CD1c-positive myeloid dendritic cell (primary cell): ENCODE results near the gene WBP1.
"Not testable (repeated sequence)": the region's sequence is repeated elsewhere in the genome, so short reads cannot be mapped to it uniquely, and the experiment has no call there.

Source experiments
- DNase-seq: peaks from one replicate; pipeline ENCODE4 v3.0.0-alpha.2; 2016; ENCODE audit errors: extremely low spot score

Gene WBP1

GRCh38 chr2:74427551-74427950, 30.7 kb upstream of the WBP1 start:
- DNase-seq: no peak

- no peak for DNase-seq
Observed at GRCh38 chr2:74428675-74429074, 29.6 kb upstream of the WBP1 start.

DNA sequence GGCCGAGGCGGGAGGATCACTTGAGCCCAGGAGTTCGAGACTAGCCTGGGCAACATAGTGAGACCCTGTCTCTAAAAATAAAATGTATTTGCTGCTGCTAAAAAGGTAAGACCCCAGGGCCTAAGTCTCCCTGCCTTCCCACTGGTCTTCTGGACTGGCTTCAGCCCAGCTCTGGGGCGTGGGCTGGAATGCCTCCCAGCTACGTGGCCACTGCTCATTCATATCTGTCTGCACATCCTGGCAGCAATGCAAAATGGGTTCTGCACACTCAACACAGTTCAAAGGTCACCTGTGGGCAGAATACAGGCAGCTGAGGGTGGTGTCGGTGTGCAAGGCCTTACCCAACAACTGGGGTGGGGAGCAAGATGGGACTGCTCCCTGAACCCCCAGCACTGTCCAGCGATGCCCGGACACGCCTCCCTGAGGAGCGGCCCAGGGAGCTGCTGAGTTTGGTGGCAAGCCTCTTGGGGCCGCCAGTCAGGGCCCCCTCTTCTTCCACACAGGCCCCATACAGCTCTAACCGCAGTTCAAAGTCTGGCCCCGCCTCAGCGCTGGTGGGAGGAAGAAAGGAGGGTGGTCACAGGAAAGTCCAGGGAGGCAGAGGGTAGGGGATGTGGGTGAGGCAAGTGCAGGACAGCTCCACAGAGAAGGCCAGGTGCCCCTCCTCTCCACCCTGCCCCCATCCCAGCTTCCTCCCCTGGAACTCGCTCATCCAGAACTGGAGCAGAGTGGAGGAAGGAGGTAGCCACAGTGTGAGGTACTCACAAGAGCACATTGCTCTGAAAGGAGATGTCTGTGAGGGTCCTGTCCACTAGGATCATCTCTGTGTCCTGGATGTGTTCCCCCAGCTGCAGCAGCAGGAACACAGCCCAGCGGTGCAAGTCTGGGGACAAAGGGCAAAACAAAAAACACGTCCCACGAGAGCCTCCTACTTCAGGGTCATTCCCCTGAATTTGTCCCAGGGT, 28.5 kb upstream of the WBP1 start:
- DNase-seq: no peak

DNA sequence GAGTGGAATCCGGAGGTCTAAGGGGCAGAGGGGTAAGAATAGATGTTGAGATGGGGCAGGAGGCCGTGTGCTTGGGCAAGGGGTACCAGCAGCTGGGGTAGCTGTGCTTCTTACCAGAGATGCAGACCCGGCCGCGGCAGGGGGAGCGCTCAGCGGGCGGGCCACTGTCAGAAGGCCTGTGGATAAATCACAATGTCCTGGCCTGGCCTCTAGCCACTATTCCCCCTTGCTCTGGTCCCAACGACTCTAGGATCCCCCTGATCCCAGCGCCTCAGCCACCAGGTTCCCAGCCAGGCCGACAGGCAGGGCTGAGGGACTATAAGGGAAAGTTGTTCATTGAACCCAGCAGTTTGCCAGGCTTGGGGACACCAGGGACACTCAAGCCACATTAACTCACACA, 27.7 kb upstream of the WBP1 start:
- no peak for DNase-seq

DNA sequence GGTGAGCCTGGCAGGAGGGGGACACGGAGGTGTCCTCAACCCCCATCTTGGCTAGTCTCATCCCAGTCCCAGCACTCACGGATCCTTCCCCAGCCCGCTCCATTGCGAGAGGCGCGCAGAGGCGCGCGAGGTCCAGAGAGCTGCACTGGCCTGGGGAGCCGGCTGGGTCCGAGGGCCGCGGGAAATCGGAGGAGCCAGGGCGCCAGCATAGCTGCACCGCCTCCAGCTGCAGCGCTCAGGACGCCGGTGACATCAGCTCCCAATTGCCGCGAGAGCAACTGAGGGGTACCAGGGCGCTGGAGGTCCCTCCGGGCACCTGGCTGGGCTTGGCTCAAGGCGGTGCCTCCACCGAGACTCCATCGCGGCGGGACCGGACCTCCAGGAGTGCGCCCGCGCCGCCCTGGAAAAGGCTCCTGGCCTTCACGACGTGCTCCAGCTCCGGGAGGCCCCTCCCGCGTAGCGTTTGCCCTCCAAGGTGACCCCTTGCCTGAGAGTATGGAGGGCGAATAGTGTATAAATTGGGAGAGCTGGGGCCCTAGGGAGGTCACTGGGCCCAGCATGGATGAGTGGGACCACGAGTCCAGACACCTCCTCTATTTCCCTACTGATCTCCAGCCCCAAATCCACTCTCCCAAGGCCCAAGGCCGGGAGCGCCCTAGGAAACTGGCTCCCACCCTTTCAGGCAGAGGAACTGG, 22.0 kb upstream of the WBP1 start:
- no peak for DNase-seq

- peak; percentile 43 for DNase-seq
Observed at GRCh38 chr2:74436848-74437695, 21.2 kb upstream of the WBP1 start.

- DNase-seq: no peak
Observed at GRCh38 chr2:74438248-74438647, 20.0 kb upstream of the WBP1 start.

- DNase-seq: no peak
Observed at GRCh38 chr2:74439373-74439772, 18.9 kb upstream of the WBP1 start.

DNA sequence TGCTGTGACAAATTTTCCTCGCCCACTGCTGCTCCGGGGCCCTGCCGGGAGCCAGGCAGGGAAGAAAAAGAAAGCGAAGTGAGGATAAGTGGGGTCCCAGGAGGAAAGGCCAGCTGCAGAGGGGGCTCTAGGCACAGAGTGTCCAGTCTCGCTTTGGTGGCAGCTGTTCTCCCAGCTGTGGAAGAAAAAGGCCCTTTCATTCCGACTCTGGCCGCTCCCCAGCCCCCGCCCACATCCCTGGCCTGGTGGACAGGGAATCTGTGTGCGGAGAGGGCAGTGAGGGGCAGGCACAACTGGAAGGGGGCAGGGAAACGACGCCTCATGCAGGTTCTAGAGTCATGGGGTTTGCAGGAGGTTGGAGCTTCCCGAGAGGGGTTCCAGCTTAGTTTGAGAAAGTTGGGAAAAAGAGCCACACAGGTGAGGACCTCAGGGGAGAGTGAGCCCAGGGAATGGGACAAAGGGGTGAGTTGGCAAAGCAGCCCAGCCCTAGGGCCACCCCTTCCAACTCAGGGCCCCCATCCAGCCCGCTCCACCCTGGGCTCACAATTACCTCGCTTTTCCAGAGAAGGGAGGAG, 18.3 kb upstream of the WBP1 start:
- DNase-seq: no peak

DNA sequence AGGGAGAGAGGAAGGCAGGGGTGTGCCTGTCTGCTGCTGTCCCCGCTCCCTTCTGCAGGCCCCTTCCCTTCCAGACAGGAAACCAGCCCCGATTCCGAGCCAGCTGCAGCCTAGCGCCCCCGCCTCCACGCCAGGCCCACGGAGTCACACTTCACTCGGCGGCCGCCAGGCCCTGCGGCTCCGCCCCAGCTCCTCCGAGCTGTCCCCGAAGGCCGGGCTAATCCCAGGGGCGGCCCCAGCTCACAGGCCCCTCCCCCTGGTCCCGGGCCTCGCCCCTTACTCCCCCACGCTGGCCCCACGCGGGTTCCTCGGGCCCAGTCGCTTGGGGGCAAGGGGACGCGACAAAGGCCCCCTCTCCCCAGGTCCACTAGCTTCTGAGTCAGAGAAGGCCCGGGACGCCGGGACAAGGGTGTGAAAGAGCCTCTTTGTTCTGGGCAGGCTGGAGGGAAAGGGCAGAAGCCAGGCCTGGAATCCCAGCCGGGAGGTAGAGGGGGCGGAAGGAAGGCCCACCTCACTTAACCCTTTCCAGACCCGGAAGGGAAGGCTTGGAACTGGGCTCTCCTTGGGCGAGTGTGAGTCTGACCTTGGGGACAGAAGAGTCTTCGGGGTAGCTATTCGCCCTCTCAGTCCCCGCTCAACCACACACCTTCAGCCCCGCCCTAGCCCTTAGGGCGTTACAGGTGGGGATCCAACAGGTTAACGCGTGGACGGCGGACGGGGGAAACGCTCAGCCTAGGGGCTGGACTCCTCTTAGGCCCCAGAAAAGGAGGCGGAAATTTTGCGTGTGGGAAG, 17.7 kb upstream of the WBP1 start:
- DNase-seq: peak; percentile 73

GRCh38 chr2:74441170-74441689, 17.0 kb upstream of the WBP1 start:
- DNase-seq: no peak

- DNase-seq: no peak
Observed at GRCh38 chr2:74441690-74442482, 16.4 kb upstream of the WBP1 start, which contains the start of gene RTKN. Gene RTKN, minus strand, starts transcription at chr2:74441937. Its CDS starts 121 bp downstream, at chr2:74441816.

- DNase-seq: not testable (repeated sequence)
Observed at GRCh38 chr2:74442483-74443297, 15.5 kb upstream of the WBP1 start.

DNA sequence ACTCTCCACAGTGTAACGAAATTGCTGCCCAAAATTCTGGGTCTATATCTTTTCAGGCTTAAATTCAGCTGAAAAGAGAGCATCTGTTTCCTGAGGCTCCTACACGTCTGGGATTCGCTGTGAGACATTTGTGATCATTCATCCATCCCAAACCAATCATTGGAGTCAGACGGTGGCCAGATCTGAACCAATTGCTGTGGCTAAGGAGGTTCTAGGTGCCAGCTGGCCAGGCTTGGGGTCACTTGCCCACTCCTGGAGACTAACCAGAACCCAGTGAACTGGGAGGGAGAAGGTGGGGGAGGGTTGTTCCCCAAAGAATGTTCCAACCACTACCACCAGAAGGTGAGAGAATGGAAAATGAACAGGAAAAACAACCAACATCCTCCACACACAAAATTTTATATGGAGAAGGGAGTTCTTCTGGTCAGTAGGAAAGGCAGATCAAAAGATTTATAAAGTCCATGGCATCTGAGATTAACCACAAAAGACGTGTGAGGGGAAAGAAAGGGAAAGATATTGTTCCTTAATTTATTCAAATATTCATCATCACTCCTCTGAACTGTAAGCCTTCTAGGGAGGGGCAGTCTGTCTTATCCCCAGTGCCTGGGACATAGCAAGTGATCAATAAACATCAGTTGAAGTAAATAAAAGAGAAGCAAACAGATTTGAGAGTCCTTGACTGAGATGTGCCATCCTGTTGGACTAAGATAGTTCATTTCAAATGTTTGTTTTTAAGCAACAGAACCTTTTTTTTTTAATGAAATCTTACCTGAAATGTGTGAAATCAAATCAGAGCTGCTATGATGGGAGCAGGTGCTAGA, 13.5 kb upstream of the WBP1 start:
- DNase-seq: no peak

DNA sequence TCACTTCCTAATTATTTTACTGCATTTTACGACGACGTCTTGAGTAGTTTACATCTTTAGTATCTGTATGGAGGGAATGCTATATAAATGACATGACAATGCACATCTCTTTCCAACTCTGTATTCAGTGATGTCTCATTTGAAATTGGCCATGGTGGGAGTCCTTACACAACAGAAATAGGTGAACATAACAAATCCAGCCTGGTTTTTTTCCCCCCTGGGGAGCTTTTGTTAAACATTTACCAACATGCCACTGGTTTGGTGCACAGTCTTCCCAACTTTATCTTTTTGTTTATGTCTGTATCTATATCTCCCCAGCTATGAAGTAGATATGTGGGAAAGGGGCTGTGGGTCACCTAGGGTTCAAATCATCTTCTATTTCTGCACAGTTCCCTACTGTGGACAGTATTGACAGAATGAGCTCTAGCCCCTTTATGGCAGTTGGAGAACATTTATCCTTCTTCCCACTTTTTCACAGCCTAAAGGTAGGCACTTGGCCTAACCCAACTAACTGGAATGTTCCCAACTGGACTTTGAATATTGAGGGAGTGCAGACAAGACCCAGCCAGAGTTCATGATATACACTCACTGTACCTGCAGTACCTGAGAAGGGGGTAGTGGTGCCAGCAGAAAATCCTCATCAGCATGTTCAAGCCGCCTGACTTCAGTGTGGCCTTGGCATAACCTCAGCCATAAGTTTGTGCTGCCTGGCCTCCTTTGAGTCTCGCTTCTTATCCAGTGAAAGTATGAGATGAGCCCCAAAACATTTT, 10.8 kb upstream of the WBP1 start:
- no peak for DNase-seq

DNA sequence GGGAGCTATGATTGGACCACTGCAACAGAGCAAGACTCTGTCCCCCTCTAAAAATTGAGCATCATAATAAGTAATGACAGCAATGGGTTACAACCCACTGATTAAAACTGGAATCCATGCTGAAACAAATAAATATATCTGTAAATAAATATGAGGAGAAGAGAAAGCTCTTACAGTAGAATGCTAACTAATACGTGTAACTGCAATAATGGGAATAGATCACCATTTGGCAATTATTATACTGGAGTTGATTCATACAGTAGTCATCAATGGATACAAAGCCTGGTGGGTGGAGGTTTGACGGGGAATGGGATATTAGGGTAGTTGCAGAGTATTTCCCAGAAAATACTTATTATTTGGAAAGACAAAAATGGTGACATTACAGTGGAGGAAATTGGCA, 9.5 kb upstream of the WBP1 start:
- no peak for DNase-seq

- no peak for DNase-seq
Observed at GRCh38 chr2:74450570-74451190, 7.6 kb upstream of the WBP1 start.
